NCI-H748 (cell line): ENCODE results near the gene IMPDH1.
"Not testable (repeated sequence)": the region's sequence is repeated elsewhere in the genome, so short reads cannot be mapped to it uniquely, and the experiment has no call there.

Experiments used
- DNase-seq: peaks from one replicate; lab custom pipeline; 2025; ENCODE audit not compliant: unreplicated experiment; lab: John Stamatoyannopoulos, UW

IMPDH1 gene

GRCh38 chr7:128409596-128410450 is at the start of gene IMPDH1:
Gene IMPDH1 (minus strand): TSS chr7:128409982. CDS start chr7:128409901, 81 bp downstream.
- peak; percentile 89 for DNase-seq

GRCh38 chr7:128459394-128459878 is 49.7 kb upstream of the IMPDH1 start:
- DNase-seq = peak; percentile 51

GRCh38 chr7:128458956-128459355 is 49.2 kb upstream of the IMPDH1 start:
- no peak for DNase-seq

- DNase-seq = not testable (repeated sequence)
Observed at GRCh38 chr7:128457385-128457784, 47.6 kb upstream of the IMPDH1 start.

- DNase-seq = peak; percentile 61
Observed at GRCh38 chr7:128456255-128456725, 46.5 kb upstream of the IMPDH1 start.

- DNase-seq = peak; percentile 94
Observed at GRCh38 chr7:128455543-128456254, 45.9 kb upstream of the IMPDH1 start, which contains the start of gene HILPDA. Gene HILPDA (plus strand): TSS chr7:128455878. CDS start chr7:128457269, 1,391 bp downstream.

GRCh38 chr7:128454808-128455542 is 45.2 kb upstream of the IMPDH1 start:
- peak; percentile 52 for DNase-seq

- no peak for DNase-seq
Observed at GRCh38 chr7:128453836-128454804, 44.3 kb upstream of the IMPDH1 start.

GRCh38 chr7:128452552-128452951 is 42.8 kb upstream of the IMPDH1 start:
- no peak for DNase-seq

- no peak for DNase-seq
Observed at GRCh38 chr7:128450913-128451312, 41.1 kb upstream of the IMPDH1 start.

- no peak for DNase-seq
Observed at GRCh38 chr7:128450409-128450808, 40.6 kb upstream of the IMPDH1 start.

- no peak for DNase-seq
Observed at GRCh38 chr7:128448751-128449302, 39.0 kb upstream of the IMPDH1 start.

GRCh38 chr7:128447941-128448564 is 38.3 kb upstream of the IMPDH1 start:
- DNase-seq = no peak

- DNase-seq = no peak
Observed at GRCh38 chr7:128446306-128446705, 36.5 kb upstream of the IMPDH1 start.

- peak; percentile 72 for DNase-seq
Observed at GRCh38 chr7:128443831-128444600, 34.2 kb upstream of the IMPDH1 start.

GRCh38 chr7:128442356-128442755 is 32.6 kb upstream of the IMPDH1 start:
- DNase-seq = no peak

GRCh38 chr7:128437426-128438332 is 27.9 kb upstream of the IMPDH1 start:
- no peak for DNase-seq
